SIG-M5 treated with dmso at 0.1 percent for 504 hours (cell line): ENCODE measurements around the gene HMCN2.
"Not testable (repeated sequence)": the region's sequence is repeated elsewhere in the genome, so short reads cannot be mapped to it uniquely, and the experiment has no call there.

Experiments
- DNase-seq: peaks from one replicate; lab custom pipeline; 2025; ENCODE audit not compliant: unreplicated experiment; lab: John Stamatoyannopoulos, UW

HMCN2 gene

GRCh38 chr9:130263601-130264413 lies 1.8 kb upstream of the HMCN2 start:
- no peak for DNase-seq

- DNase-seq, result no peak
These were observed 878 bp upstream of the HMCN2 start for GRCh38 chr9:130264414-130265350.

GRCh38 chr9:130266236-130267098 lies 907 bp downstream of the HMCN2 start:
- no peak for DNase-seq

DNA sequence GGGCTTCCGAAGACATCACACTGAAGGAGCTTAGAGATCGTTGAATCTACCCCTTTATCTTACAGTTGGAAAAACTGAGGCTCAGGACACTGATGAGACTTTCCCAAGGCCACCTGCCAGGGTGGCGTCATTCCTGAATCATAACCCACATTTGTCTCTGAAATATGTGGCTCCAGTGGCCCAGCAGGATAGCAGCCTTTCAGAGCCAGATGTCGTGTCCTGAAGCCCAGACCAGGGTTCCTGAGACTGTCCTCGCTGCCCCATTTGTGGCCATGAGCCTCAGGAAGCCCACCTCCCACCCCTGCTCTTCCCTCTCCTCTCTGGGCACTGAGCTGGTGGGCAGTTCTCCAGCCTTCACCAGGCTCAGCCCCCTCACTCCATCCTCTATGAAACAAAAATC lies 2.4 kb downstream of the HMCN2 start:
- no peak for DNase-seq

DNA sequence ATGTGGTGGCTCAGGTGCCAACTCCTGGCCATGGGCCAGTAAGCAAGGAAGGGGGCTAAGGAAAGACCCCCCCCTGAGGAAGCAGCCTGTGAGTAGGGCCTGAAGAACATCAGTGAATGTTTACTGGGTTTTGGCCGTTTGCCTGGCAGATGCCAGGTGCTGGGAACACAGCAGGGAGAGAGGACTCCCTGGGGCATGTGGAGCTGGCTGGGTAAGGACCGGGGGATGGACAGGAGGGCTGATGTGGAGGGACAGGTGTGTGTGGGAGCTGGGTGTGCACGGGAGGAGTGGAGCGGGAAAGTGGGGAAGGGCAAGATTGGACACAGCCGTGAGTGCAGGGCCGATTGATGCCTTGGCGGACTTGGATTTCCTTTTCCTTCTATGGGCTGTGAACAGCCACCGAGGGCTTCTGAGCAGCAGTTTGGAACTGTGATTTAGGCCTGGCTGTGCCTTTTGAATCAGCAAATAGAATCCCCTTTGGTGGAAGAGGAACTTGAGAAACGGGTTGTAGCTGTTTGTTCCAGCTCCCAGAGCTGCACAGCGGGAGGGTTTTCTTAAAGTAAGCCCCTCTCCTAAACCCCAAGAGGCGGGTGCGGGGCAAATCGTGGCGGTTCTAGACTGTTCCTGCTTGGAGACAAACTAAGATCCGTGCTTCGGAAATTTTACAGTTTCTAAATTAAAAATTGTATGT lies 3.1 kb downstream of the HMCN2 start:
- peak; percentile 41 for DNase-seq

GRCh38 chr9:130271473-130271872 lies 5.9 kb downstream of the HMCN2 start:
- DNase-seq, result no peak

GRCh38 chr9:130275156-130275555 lies 9.6 kb downstream of the HMCN2 start:
- DNase-seq, result no peak

DNA sequence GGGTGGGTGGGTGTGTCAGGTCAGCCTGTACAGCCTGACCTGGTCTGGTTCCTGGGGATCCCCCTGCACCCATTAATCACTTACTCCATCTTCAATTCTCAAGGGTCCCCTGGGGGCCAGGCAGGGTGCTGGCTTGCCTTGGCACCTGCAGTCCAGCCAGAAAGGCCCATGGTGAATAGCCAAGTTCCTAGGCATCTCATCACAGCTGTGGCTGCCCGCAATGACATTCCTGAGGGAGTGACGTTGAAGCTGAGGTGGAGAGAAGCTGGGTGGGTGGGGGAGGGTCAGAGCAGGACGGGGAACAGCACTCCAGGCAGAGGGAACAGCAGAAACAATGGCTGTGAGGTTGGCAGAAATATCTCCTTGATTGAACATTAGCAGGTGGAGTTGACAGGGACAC lies 10.6 kb downstream of the HMCN2 start:
- DNase-seq, result no peak

DNA sequence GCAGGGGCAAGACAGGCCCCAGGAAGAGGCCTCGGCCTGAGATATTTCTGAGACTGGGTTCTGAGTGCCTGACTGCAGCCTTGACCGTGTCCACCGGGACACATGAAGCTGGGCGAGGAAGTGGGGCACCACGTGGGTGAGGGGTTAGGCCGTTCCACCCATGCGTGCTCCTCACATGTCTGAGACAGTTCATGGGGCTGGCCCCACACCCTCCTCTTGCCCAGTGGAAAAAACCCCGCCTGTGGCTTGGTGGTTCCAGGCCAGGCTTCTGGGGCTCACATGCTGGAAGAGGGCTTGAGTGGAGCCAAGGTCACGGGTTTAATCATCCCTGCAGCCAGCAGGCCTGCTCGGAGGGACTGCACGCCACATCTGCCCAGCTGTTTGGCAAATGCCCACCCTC lies 11.4 kb downstream of the HMCN2 start:
- DNase-seq, result no peak

GRCh38 chr9:130277525-130277924 lies 12.0 kb downstream of the HMCN2 start:
- not testable (repeated sequence) for DNase-seq

- DNase-seq, result no peak
These were observed 18.1 kb downstream of the HMCN2 start for GRCh38 chr9:130283539-130284248.

- no peak for DNase-seq
These were observed 18.7 kb downstream of the HMCN2 start for GRCh38 chr9:130284249-130284625.

DNA sequence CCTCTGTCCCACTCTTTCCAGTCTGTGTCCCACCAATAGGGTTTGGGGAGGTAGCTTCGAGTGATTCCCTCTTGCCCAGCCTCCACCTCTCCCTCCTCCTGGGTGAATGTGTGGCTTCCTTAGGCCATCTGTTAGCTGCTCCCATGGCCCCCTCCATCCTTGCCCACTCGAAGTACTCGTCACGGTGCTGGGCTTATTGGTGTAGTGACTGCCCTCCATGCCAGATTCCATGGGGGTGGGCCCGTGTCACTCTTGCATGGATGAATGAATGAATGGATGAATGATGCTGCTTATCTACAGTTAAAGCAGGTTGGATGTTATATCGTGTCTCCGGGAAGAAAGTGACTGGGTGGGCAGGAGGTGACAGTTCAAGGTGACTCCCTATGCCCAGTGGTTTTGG lies 19.1 kb downstream of the HMCN2 start:
- no peak for DNase-seq

DNA sequence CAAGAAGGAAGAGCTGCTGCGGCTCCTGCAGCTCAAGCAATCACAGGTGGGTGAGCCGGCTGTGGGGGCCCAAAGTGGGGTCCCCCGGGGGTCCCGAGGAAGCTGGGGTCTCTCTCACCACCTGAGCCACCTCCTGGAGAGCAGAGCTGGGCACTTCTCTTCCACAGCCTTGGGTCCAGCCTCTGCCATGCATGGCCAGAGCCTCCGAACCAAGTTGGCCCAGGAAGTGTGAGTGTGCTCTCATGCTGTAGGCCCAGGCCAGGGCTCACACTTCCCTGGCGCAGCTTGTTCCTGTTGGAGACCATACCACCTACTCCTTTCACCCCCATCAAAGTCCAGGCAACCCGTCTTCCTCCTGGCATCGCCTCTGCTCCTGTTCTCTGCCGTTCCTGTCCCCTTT lies 19.7 kb downstream of the HMCN2 start:
- DNase-seq, result no peak

DNA sequence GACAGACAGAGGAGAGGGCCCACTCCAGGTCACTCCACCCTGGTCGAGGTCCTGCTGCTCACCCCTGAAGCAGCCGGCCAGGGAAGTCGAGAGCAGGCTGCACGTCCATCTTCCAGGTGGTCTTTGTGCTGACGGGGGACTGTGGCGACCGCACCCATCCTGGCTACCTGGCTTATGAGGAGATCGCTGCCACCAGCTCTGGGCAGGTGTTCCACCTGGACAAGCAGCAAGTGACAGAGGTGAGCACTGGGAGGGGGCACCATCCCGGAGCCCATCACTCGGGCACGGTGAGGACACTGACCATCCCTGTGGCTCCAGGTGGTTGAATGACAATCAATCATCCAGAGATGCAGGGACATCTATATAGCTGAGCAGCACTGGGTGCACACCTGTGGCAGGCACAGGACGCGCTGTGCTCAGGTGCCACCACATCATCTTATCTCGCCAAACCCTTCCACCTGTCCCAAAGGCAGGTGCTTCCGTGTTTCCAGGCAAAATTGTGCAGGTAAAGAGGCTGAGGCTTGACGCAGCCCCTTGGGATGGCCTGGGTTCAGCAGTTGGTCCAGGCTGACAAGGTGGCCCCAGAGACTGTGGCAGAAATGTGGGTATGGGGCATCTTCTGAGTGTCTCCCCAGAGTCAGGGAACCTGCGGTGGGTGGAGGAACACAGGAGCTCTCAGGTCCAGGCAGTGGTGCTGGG lies 20.7 kb downstream of the HMCN2 start:
- DNase-seq, result no peak

GRCh38 chr9:130286781-130287428 lies 21.3 kb downstream of the HMCN2 start:
- DNase-seq, result no peak

- no peak for DNase-seq
These were observed 22.2 kb downstream of the HMCN2 start for GRCh38 chr9:130287736-130288135.

DNA sequence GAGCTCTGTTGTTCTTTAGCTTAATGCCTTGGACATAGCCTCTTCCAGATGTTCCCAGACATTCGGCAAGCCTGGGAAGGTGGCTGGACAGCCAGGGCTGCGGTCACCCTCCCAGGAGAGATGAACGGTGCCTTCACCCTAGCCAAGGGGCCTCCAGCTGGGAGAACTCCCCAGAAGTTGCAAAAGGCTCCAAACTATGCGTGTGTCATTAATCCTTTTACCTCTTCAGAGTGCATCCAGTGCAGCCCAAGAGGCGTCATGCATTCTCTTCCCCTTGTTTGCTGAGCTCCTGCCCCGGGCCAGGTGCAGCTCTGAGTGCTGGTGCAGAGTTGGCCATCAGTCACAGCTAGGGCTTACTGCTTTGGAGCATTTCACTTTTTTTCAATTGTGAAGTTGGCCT lies 22.8 kb downstream of the HMCN2 start:
- DNase-seq, result no peak
